Measurements from ENCODE around the gene MOB1A. TPM values are rescaled to one million over a fixed set of nuclear protein-coding genes. Genes with fewer than 3 reads are reported as not detected.

MOB1A gene
- total and polyA plus RNA-seq, 2 experiments from 2014 or later: 36.2 to 111 TPM

GRCh38 chr2:74188696-74189095 is 10.0 kb upstream of the MOB1A start:
- Mint-ChIP-seq H3K36me3 (ENCODE audit: low read depth) (no peaks in the 10 kb centered on the region), H3K27ac (no peak overlapping the region), H3K9me3 (no peaks in the 10 kb centered on the region), H3K27me3 (ENCODE audit: insufficient read depth, low read depth, poor library complexity) (peaks cover 4% of the 10 kb centered on the region), H3K4me3 (no peak overlapping the region), H3K4me1 (peaks cover 17% of the 10 kb centered on the region)
- ATAC-seq: no peak
- Histone ChIP-seq H3K36me3 (ENCODE audit: insufficient read depth) (no peaks in the 10 kb centered on the region), H3K9me2 (ENCODE audit: insufficient read depth) (peaks cover 3% of the 10 kb centered on the region; the same call in 1 of the 2 replicates), H3K27ac (ENCODE audit: low read depth) (peak overlapping the region; percentile 56; the same call in 1 of the 2 replicates), H3K27me3 (ENCODE audit: insufficient read depth) (no peaks in the 10 kb centered on the region), H3F3A (replicated peaks; ENCODE audit: low read depth) (peaks cover 9% of the 10 kb centered on the region; the same call in 1 of the 2 replicates), H3K4me2 (no peak overlapping the region), H3K4me3 (no peak overlapping the region), H3K79me2 (replicated peaks; ENCODE audit: insufficient read depth) (no peaks in the 10 kb centered on the region), H4K20me1 (replicated peaks; ENCODE audit: insufficient read depth) (no peaks in the 10 kb centered on the region), H2AFZ (no peak overlapping the region), H3K4me1 (ENCODE audit: insufficient read depth) (peaks cover 21% of the 10 kb centered on the region)
- DNase-seq (ENCODE audit: low spot score): no peak
- TF ChIP-seq JUNB (IDR thresholded peaks at IDR 0.05; ENCODE audit: unreplicated experiment) (no peak), ZNF462 (CRISPR knock-in tag; IDR thresholded peaks at IDR 0.05) (no peak), ZNF331 (CRISPR knock-in tag; IDR thresholded peaks at IDR 0.05; ENCODE audit: low read depth) (no peak), ETS1 (IDR thresholded peaks at IDR 0.05) (no peak), EZH2 (IDR thresholded peaks at IDR 0.05; ENCODE audit: low read depth, unreplicated experiment) (no peak), ZNF114 (CRISPR knock-in tag; IDR thresholded peaks at IDR 0.05) (no peak), POLR2AphosphoS5 (IDR thresholded peaks at IDR 0.05; ENCODE audit: low read depth) (no peak), NANOG (IDR thresholded peaks at IDR 0.05; ENCODE audit: borderline replicate concordance) (no peak), CTCF (conservative IDR thresholded peaks at IDR 0.05; ENCODE audit: low read depth in 2 of 2) (no peak), CREB1 (CRISPR knock-in tag; IDR thresholded peaks at IDR 0.05; ENCODE audit: low read depth) (no peak)

Data from GM23338 (cell line).